Ramos (cell line): ENCODE measurements around the gene MX1.

Source experiments
- in situ Hi-C: fragments of 300-500 bp; cut with MboI; formaldehyde crosslinking; loops from one replicate; pipeline ENCODE4 v1.14.3; 2022; ENCODE audit warnings: low sequenced_read_pairs; ENCODE audit not compliant: unreplicated experiment

MX1 gene

GRCh38 chr21:41482980-41483379 is 56.9 kb downstream of the MX1 start:
- in situ Hi-C loops, result no loop called here

GRCh38 chr21:41483415-41483814 is 57.4 kb downstream of the MX1 start:
- in situ Hi-C loops, result no loop called here

DNA sequence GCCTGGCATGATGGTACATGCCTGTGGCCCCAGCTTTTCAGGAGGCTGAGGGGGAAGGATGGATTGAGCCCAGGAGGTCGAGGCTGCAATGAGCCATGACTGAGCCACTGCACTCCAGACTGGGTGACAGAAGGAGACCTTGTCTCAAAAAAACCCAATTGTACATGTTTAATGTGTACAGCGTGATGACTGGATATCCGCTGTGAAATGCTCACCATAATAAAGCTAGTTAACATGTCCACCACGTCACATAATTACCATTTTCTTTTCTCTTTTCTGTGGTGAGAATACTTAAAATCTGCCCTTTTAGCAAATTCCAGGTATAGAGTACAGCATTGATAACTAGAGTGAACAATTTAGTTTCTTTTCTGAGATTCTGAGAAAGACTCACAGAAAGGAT is 57.9 kb downstream of the MX1 start:
- in situ Hi-C loops, result no loop called here

DNA sequence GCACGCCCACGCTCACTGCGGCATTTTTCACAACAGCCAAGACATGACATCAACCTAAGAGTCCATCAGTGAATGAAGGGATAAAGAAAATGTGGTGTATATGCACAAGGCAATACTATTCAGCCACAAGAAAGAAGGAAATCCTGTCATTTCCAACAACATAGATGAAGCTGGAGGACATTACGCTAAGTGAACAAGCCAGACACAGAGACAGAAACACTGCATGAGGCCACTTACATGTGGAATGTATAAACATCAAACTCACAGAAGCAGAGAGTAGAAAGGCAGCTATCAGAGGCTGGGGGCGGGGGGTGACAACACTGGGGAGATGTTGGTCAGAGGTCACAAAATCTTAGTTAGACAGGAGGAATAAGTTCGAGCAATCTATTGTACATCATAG is 61.0 kb downstream of the MX1 start:
- in situ Hi-C loops, result no loop called here

- in situ Hi-C loops, result no loop called here
These were observed 62.0 kb downstream of the MX1 start for GRCh38 chr21:41488080-41488479.

DNA sequence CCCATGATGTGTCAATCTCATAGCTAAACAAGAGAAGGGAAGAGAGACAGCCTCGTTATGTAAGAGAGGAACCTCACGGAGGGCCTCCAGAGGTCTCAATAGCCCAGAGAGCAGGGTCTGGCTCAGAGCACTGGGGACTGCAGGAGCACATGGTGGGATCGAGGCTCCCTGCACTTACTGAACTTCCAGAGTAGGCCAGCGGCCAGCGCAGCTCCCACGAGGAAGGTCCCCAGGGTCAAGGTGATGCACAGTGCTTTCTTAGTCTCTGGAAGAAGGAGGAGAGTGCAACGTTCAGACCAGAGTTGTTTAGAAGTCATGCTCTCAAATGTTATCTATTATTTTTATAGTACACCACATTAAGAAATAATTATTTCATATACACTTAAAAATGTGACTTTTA is 63.3 kb downstream of the MX1 start:
- in situ Hi-C loops, result no loop called here

DNA sequence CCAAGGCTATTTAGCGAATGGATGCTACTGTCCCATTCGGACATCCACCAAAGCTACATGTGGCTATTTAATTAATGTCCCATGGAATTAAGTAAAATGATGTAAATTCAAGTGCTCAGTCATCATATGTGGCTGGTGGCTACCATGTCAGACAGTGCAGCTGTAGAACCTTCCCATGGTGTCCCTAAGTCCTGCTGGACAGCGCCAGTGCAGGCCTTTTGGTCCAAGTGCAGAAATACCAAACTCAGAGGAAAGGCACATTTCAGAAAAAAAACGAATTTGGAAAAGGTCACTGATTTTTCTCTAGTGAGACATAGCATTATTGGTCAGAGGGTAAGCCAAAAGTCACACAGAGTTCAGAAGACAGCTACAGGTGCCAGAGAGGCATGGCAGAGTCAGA is 64.3 kb downstream of the MX1 start:
- in situ Hi-C loops, result no loop called here

DNA sequence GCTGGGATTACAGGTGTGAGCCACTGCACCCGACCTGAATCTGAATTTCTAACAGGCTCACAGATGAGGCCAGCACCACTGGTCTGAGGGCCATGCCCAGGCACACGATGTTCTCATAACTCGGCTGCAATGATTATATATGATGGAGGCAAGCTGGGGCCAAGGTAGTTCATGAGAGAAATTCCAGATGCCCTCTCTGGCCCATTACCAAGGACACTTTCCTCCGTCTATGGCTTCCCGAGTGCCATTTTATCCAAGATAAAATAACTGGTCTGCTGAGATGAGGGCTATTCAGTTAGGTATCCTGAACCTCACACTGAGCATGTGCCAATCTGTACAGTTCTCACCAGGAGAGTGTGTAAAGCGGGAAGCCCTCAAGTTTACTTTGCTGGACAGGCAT is 65.4 kb downstream of the MX1 start:
- in situ Hi-C loops, result no loop called here

DNA sequence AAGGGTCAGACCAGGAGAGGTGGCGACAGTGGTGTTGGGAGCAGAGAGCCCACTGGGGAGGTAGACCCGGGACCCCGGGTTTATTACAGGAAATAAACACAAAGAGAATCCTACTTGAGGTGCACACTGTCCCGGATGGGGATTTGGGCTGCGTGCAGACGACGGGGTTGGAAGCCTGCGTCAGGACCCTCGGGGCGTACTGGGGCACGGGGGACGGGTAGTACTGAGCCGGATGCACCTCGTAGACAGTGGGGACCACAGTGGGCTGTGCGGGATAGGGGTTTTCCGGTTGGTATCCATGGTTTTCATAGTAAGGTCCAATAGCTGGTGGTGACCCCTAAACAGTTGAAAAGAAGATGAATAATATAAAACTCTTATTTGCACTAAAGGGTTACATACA is 68.2 kb downstream of the MX1 start:
- in situ Hi-C loops, result no loop called here

DNA sequence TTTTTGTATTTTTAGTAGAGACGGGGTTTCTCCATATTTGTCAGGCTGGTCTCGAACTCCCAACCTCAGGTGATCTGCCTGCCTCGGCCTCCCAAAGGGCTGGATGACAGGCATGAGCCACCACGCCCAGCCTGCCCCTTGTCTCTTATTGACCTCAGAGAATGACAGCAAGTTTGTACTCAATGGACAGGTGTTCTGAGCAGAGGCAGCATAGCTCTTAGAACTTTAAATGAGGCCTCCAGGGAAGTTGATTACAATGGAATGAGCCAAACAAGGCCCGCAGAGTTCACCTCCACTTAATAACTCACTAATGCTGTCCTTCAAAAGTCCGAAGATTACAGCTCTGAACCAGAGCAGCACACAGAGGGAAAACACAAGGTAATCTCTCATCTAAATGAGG is 71.0 kb downstream of the MX1 start:
- in situ Hi-C loops, result no loop called here

- in situ Hi-C loops, result no loop called here
These were observed 71.7 kb downstream of the MX1 start for GRCh38 chr21:41497788-41498187.

DNA sequence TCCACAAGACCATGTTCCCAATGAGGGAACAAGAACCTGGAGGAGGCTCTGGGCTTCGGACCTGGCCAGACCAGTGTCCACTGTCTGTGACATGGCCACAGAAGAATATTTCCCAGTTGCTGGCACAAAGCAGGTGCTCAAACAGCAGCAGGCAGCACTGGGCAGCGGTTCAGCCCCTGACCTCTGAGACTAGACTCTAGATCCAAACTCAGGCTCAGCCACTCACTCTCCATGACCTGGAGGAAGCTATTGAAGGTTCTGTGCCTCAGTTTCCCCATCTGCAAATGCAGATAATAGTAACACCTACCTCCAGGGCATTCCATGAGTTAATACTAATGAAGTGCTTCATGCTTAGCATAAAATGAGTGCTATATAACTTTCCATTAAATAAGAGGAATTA is 73.9 kb downstream of the MX1 start:
- in situ Hi-C loops, result no loop called here

DNA sequence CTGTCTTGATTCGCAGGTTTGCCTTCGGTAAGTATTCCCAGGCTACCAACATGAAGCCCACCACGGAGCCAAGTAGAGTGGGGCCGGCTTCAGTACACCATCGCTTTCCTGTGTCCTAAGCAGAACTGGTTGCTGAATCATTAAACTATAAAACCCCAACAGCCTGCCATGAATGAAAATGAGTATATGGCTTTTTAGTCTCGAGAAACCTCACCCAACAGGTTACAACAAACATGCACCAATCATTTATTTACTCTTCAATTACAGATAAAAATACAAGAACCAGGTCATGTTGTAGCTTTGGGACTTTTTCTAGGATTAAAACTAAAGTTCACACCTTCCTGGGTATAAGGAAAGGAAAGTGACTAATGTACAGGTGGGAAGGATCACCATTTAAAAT is 74.3 kb downstream of the MX1 start:
- in situ Hi-C loops, result no loop called here

DNA sequence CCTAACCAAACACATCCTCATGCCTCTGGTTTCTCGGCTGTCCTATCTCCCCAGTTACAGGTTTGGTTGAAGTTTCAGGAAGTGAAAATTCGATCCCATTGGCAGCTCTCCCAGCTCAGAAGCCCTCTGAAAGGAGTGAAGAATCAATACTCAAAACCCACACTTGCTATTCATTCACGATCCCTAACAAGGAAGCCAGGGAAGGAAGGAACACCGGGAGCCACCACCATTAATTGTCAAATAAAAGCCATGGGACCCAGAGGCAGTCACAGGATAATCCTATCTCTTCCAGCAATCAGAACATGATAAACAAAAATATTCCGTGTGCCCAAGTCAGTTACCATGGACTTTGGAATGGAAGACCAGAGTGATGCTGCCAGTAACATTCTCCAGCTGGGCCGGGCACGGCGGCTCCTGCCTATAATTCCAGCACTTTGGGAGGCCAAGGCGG is 74.9 kb downstream of the MX1 start:
- in situ Hi-C loops, result no loop called here

- in situ Hi-C loops, result no loop called here
These were observed 75.9 kb downstream of the MX1 start for GRCh38 chr21:41501919-41502318.

DNA sequence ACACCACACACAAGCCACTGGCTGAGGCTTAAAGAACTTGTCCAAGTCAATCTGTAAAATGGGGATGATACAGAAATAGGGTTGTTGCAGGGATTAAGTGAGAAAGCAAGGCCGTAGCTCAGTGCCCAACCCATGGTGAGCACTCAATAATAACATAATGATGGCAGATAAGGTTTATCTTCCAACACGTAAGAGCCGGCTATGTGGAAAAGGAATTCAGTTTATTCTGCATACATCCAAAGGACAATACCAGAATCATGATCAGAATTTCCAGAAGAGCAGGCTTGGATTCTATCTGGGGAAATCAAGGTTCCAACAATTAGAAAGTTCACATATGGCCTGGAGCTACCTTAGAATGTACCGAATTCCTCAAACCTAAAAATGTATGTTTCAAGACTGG is 77.3 kb downstream of the MX1 start:
- in situ Hi-C loops, result no loop called here

GRCh38 chr21:41504030-41504429 is 78.0 kb downstream of the MX1 start:
- in situ Hi-C loops, result no loop called here

DNA sequence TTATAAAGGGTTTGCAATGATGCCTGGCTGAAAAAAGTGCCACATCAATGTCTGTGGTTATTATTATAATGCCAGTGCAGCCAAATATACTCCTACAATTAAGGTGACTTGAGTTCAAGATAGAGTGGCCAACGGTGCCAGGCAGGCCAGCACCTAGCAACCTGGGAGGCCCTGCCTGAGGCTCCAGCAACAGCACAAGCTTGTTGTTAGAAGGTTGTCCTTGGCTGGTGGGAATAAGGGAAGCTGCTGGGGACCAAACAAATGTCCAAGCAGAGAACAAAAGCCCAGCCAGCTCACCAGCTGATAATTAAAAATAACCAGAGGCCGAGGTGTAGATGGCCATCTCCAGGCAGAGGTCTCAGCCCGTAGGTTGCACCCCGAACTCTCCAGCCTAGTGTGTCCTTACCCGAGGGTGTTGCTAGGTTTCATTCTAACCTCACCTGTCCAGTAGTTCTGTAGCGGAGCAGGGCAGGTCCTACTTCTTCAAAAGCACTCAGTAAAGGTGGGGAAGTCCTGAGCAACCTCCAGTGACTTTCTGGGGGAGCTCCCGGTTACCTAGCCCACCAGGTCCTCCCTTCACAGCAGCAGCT is 80.1 kb downstream of the MX1 start:
- in situ Hi-C loops, result no loop called here

- in situ Hi-C loops, result no loop called here
These were observed 80.8 kb downstream of the MX1 start for GRCh38 chr21:41506611-41507520.

DNA sequence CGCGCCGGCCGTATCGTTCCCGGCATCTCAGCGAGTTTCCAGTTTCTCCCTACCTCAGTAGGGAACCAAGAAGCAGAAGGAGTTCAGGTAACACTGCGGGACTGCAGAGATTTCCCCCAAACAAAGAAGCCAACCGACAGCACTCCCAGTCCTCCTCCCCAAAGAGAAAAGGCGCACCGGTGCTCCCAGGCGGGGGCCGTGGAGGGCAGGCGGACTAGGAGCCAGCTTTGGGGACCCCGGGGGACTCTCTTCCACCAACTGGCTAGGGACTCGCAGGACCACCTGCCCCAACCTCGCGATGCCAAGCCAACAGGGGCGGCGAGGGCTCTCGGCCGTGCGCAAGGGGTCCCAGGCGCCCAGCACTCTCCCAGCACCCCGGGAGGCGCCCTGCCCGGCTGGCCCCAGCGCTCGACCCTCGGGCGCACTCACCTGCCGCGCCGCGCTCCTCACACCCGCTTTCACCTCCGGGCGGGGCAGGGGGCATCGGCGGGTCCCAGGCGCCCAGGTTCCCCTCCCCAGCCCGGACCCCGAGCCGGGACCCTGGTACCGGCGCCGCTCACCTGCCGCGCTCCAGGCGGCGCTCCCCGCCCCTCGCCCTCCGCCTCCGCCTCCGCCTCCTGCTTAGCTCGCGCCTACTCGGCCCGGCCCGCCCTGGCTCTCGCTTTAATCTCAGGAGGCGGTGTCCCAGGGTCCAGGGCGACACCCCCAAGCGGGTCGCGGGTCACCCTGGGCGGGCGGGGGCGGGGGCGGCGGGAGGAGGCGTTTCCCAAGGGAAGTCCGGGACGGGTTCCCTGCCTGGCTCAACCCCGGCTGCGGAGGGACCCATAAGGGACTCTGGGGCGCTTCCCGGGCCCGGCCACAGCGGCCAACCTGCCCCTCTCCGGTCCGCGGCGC is 81.7 kb downstream of the MX1 start, which contains the start of gene TMPRSS2:
Gene TMPRSS2, minus strand, starts transcription at position 638 of the 894 bp plus-strand sequence. CDS start 10,025 bp downstream, outside the sequence.
- in situ Hi-C loops, result no loop called here
